22Rv1 (cell line): ENCODE results near the gene SORCS2.

Experiments
- H3K27ac ChIP-seq: fragments of 450-650 bp; 2 replicates; pipeline ENCODE4 v1.5.1; 2017
- ZFX ChIP-seq: fragments of 450-650 bp; IDR thresholded peaks from 2 replicates; pipeline ENCODE4 v1.6.1; 2017; ENCODE audit warnings: antibody characterized with exemption, borderline replicate concordance
- TF ChIP-seq, protein P1 (sequence below): fragments of 450-650 bp; IDR thresholded peaks from 2 replicates; pipeline ENCODE4 v1.5.1; 2017; ENCODE audit warnings: mild to moderate bottlenecking

Gene SORCS2

DNA sequence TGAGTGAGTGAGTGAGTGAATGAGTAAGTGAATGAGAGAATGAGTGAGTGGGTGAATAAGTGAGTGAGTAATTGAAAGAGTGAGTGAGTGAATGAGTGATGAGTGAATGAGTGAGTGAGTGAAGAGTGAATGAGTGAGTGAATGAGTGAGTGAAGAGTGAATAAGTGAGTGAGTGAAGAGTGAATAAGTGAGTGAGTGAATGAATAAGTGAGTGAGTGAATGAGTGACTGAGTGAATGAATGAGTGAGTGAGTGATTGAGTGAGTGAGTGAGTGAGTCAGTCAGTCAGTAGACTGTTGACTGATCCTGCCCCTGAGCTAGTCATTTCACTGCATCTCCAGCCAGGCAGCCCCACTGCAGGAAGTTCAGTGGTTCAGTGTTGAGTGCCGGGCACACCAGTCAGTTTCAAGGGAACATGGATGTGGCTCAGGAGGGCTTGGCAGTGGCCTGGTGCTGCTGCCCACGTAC lies 470.8 kb downstream of the SORCS2 start:
- H3K27ac ChIP-seq = no peak overlapping the region
- no peak for TF ChIP-seq ZFX
- TF ChIP-seq, protein P1, sequence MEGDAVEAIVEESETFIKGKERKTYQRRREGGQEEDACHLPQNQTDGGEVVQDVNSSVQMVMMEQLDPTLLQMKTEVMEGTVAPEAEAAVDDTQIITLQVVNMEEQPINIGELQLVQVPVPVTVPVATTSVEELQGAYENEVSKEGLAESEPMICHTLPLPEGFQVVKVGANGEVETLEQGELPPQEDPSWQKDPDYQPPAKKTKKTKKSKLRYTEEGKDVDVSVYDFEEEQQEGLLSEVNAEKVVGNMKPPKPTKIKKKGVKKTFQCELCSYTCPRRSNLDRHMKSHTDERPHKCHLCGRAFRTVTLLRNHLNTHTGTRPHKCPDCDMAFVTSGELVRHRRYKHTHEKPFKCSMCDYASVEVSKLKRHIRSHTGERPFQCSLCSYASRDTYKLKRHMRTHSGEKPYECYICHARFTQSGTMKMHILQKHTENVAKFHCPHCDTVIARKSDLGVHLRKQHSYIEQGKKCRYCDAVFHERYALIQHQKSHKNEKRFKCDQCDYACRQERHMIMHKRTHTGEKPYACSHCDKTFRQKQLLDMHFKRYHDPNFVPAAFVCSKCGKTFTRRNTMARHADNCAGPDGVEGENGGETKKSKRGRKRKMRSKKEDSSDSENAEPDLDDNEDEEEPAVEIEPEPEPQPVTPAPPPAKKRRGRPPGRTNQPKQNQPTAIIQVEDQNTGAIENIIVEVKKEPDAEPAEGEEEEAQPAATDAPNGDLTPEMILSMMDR = no peak

DNA sequence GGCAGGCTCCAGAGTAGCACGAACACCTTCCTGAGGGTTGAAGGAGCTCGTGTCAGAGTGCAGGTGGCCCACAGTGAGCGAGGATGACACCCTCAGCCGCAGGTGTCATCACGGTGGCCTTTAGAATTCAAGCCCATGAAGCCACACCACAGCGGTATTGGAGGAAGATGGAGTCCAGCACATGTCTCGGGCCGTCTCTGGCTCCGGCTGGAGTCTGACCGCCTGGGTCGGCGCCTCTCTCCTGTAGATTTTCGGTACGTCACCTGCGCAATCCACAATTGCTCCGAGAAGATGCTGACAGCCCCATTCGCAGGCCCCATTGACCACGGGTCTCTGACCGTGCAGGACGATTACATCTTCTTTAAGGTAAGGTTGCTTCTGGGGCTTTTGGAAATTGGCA lies 471.8 kb downstream of the SORCS2 start:
- H3K27ac ChIP-seq = no peak overlapping the region
- TF ChIP-seq, protein P1 = no peak
- TF ChIP-seq ZFX = no peak

DNA sequence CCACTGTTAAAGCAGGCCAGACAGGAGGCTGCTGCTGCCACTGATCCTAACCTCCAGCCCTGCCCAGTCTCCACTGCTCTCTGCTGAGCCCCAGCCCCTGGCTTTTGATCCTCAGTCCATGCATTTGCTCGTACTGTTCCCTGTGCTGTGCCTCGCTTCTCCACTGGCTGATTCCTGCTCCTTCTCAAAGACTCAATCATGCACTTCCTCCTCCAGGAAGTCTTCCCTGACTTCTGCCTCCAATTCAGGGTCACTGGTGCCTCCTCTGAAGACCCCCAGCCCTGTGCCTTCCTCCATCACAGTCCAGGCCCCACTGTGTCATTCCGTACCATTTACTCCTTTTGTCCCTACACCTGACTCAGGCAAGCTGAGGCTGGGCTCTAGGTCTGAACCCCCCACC lies 473.0 kb downstream of the SORCS2 start:
- no peak overlapping the region for H3K27ac ChIP-seq
- TF ChIP-seq ZFX = no peak
- TF ChIP-seq, protein P1 = no peak

DNA sequence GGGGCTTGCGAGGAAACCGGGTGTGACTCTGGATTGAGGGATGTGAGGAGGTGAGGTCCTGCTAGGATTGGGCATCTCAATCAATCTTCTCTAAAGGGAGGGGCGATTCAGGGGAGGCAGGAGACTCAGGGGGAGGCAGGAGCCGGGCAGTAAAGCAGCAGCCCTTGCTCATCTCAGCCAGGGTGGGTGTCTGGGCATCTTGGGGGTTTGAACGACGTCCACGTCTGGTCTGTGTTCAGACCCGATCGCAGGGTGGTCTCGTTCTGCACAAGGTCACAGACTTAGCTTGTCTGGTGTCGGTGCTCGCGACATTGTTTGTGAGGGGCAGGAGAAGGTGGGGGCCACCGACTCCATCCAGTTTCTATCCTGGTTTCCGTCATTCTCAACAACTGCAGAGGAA lies 473.7 kb downstream of the SORCS2 start:
- TF ChIP-seq, protein P1 = no peak
- no peak for TF ChIP-seq ZFX
- no peak overlapping the region for H3K27ac ChIP-seq

DNA sequence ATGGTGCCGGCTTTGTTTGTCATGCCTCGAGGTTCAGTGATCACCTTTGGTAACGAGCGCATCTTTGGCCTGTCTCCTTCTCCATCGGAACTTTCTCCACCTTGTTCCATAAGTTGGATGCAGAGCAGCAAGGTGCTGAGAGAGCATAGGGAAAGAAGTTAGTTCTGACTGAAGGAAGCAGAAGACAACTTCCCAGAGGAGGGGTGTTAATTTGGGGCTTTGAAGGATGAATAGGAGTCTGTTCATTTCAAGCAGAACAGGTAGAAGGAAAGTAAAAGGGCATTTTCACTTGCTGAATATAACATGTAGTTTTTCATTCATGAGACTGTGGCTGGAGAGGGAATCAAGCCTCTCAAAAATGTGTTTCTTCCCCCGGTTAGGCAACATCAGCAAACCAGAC lies 474.4 kb downstream of the SORCS2 start:
- no peak for TF ChIP-seq ZFX
- TF ChIP-seq, protein P1 = no peak
- no peak overlapping the region for H3K27ac ChIP-seq

DNA sequence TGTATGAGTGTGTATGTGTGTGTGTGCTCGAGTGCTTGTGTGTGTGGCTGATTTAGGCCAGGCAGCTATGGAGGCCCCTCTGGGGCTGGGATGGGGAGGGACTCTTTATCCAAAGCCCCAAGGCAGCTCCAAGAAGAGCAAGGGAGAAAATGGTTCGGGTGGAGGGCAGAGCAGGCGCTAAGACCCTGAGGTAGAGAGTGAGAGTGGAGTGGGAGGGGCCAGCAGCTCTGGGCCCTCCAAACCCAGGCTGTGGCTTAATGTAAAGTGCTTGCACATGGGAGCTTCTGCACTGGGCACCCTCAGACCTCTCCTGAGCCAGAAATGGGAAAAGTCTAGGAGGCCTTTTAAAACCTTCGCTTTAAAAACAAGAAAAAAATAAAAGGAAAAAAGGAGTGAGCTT lies 475.9 kb downstream of the SORCS2 start:
- TF ChIP-seq ZFX = no peak
- TF ChIP-seq, protein P1 = no peak
- H3K27ac ChIP-seq = no peak overlapping the region

DNA sequence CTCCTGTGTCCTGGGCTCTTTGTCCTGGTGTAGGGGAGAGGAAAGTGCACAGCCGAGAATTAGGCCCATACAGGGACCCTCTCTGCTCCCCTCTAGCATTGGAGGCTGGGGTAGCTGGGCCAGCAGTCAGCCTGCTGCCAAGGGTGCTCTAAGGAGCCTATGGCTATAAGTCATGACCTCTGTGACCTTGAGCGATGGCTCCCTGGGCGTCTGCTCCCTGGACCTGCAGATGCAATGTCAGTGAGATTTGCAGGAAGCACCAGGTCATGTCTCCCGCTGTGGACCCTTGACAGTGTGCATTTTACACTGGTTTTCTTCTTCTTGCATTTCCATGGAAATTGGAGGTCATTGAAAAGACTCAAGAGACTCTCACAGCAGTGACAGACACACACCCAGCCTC lies 476.5 kb downstream of the SORCS2 start:
- no peak for TF ChIP-seq ZFX
- TF ChIP-seq, protein P1 = no peak
- no peak overlapping the region for H3K27ac ChIP-seq
